A549 (cell line): Measurements from ENCODE around the gene DNMT1. TPM values are rescaled to one million over a fixed set of nuclear protein-coding genes. Genes with fewer than 3 reads are reported as not detected.

ENCODE experiments used
- ATAC-seq, 2 experiments: fragments of 200-7000 bp in 1 of 2; fragments of >200 bp in 1 of 2; cut with Nextera tagmentation in 1 of 2; cut with Tn5 transposase in 1 of 2; 3 replicates each; pipeline versions ENCODE4 v1.8.0 to v1.9.1; 2018 to 2020; ENCODE audit warnings: mild to moderate bottlenecking in 1 of 2, moderate library complexity in 1 of 2
- CTCF ChIA-PET: fragments of 300-600 bp; sonication (Branson Sonifier 250); formaldehyde crosslinking; extraction: SDS; loops from one replicate; lab custom pipeline; 2021; ENCODE audit warnings: antibody characterized with exemption, inconsistent platforms; lab: Yijun Ruan, JAX
- POLR2A ChIA-PET: fragments of 350-600 bp; formaldehyde crosslinking; extraction: SDS; loops from one replicate; lab custom pipeline; 2021; ENCODE audit warnings: antibody characterized with exemption, inconsistent platforms; lab: Yijun Ruan, JAX
- DNase-seq, 2 experiments: peaks; one replicate each; pipeline versions ENCODE4 v3.0.0 to v3.0.0-alpha.2; 2011 to 2016; ENCODE audit warnings: low read depth in 1 of 2, low spot score in 1 of 2
- FAIRE-seq: peaks from 2 replicates; lab custom pipeline; 2011; peaks lifted over from hg19 to GRCh38; lab: Jason Lieb, UNC
- H3K27ac ChIP-seq, 2 experiments: fragments of >200 bp; sonication (Bioruptor Twin); formaldehyde crosslinking; 3 replicates each; pipeline ENCODE4 v1.5.1; 2016 to 2017
- H3K4me1 ChIP-seq: fragments of >200 bp; sonication (Bioruptor Twin); formaldehyde crosslinking; 3 replicates; pipeline ENCODE4 v1.6.1; 2016
- H3K4me2 ChIP-seq: fragments of >200 bp; sonication (Bioruptor Twin); formaldehyde crosslinking; 3 replicates; pipeline ENCODE4 v1.6.1; 2016
- H3K4me3 ChIP-seq: fragments of >200 bp; sonication (Bioruptor Twin); formaldehyde crosslinking; 3 replicates; pipeline ENCODE4 v1.5.1; 2016
- H3K9me3 ChIP-seq: fragments of >200 bp; sonication (Bioruptor Twin); formaldehyde crosslinking; 3 replicates; pipeline ENCODE4 v1.6.1; 2016
- BCL3 ChIP-seq: fragments of >200 bp; sonication (Bioruptor Twin); formaldehyde crosslinking; IDR thresholded peaks from 3 replicates; pipeline ENCODE4 v1.6.1; 2016
- CBX8 ChIP-seq: fragments of 200-600 bp; sonication (generic); IDR thresholded peaks from 2 replicates; pipeline ENCODE4 v1.6.1; 2016
- CHD2 ChIP-seq: fragments of 150-350 bp; IDR thresholded peaks from 2 replicates; pipeline ENCODE4 v1.6.1; 2014; ENCODE audit warnings: low read length; ENCODE audit not compliant: partially characterized antibody
- CTCF ChIP-seq: fragments of >200 bp; sonication (Bioruptor Twin); formaldehyde crosslinking; IDR thresholded peaks from 3 replicates; pipeline ENCODE4 v1.5.1; 2016
- E2F6 ChIP-seq: IDR thresholded peaks from 2 replicates; pipeline ENCODE4 v1.6.1; 2012; ENCODE audit warnings: low read depth, borderline replicate concordance
- EHMT2 ChIP-seq: fragments of 200-600 bp; sonication (generic); IDR thresholded peaks from 2 replicates; pipeline ENCODE4 v1.6.1; 2016; ENCODE audit warnings: antibody characterized with exemption, low read depth, mild to moderate bottlenecking, moderate library complexity
- ELK1 ChIP-seq: fragments of 150-350 bp; IDR thresholded peaks from 2 replicates; pipeline ENCODE4 v1.6.1; 2014; ENCODE audit warnings: low read depth, mild to moderate bottlenecking, low read length
- ESRRA ChIP-seq: fragments of 150-350 bp; IDR thresholded peaks from 2 replicates; pipeline ENCODE4 v1.6.1; 2014; ENCODE audit warnings: mild to moderate bottlenecking, low read length, borderline replicate concordance
- FOSB ChIP-seq: fragments of 250-450 bp; sonication (Bioruptor Pico); IDR thresholded peaks from 2 replicates; pipeline ENCODE4 v1.5.0; 2020; ENCODE audit warnings: mild to moderate bottlenecking, moderate library complexity
- FOXS1 ChIP-seq: fragments of 250-450 bp; sonication (Bioruptor Pico); IDR thresholded peaks from 2 replicates; pipeline ENCODE4 v1.5.0; 2020; ENCODE audit warnings: mild to moderate bottlenecking, moderate library complexity
- HDAC2 ChIP-seq: fragments of 200-600 bp; sonication (generic); IDR thresholded peaks from 2 replicates; pipeline ENCODE4 v1.6.1; 2016
- HEYL ChIP-seq: fragments of 250-450 bp; sonication (Bioruptor Pico); IDR thresholded peaks from 2 replicates; pipeline ENCODE4 v1.8.0; 2021; ENCODE audit warnings: mild to moderate bottlenecking, moderate library complexity
- HOXB5 ChIP-seq: fragments of 250-450 bp; sonication (Bioruptor Pico); IDR thresholded peaks from 2 replicates; pipeline ENCODE4 v1.5.0; 2020; ENCODE audit warnings: mild to moderate bottlenecking, moderate library complexity
- MAZ ChIP-seq: fragments of 150-350 bp; IDR thresholded peaks from 2 replicates; pipeline ENCODE4 v1.6.1; 2014; ENCODE audit warnings: antibody characterized with exemption, low read depth, low read length, borderline replicate concordance
- MYC ChIP-seq: IDR thresholded peaks from 2 replicates; pipeline ENCODE4 v1.6.1; 2012; ENCODE audit warnings: mild to moderate bottlenecking, inconsistent platforms, low read length, improper control_type of control experiment, borderline replicate concordance
- NPAS2 ChIP-seq: fragments of 250-450 bp; sonication (Bioruptor Pico); IDR thresholded peaks from 2 replicates; pipeline ENCODE4 v1.8.0; 2022; ENCODE audit warnings: mild to moderate bottlenecking, moderate library complexity, borderline replicate concordance
- PBX3 ChIP-seq: IDR thresholded peaks from 2 replicates; pipeline ENCODE4 v1.6.1; 2012
- RARB ChIP-seq: fragments of 250-450 bp; sonication (Bioruptor Pico); IDR thresholded peaks from 2 replicates; pipeline ENCODE4 v1.8.0; 2021; ENCODE audit warnings: mild to moderate bottlenecking, moderate library complexity
- RCOR1 ChIP-seq: fragments of 150-350 bp; IDR thresholded peaks from 2 replicates; pipeline ENCODE4 v1.6.1; 2014; ENCODE audit warnings: antibody characterized with exemption, low read length, low read depth
- RFX5 ChIP-seq: fragments of 450-650 bp; IDR thresholded peaks from 2 replicates; pipeline ENCODE4 v1.7.1; 2014; ENCODE audit warnings: antibody characterized with exemption, mild to moderate bottlenecking, moderate library complexity
- SMC3 ChIP-seq: fragments of >200 bp; sonication (Bioruptor Twin); formaldehyde crosslinking; IDR thresholded peaks from 3 replicates; pipeline ENCODE4 v1.6.1; 2018; ENCODE audit warnings: inconsistent platforms
- TFCP2L1 ChIP-seq: fragments of 250-450 bp; sonication (Bioruptor Pico); IDR thresholded peaks from 2 replicates; pipeline ENCODE4 v1.5.0; 2021; ENCODE audit warnings: mild to moderate bottlenecking
- USF2 ChIP-seq: fragments of 450-650 bp; IDR thresholded peaks from 2 replicates; pipeline ENCODE4 v1.6.1; 2014; ENCODE audit warnings: antibody characterized with exemption
- ZC3H11A ChIP-seq: fragments of 450-650 bp; IDR thresholded peaks from 2 replicates; pipeline ENCODE4 v1.6.1; 2014; ENCODE audit warnings: antibody characterized with exemption, mild to moderate bottlenecking
- ZNF302 ChIP-seq: fragments of 250-450 bp; sonication (Bioruptor Pico); IDR thresholded peaks from 2 replicates; pipeline ENCODE4 v1.9.0; 2021; ENCODE audit warnings: inconsistent platforms, mild to moderate bottlenecking, moderate library complexity
- ZSCAN20 ChIP-seq: fragments of 250-450 bp; sonication (Bioruptor Pico); IDR thresholded peaks from 2 replicates; pipeline ENCODE4 v1.8.0; 2022; ENCODE audit warnings: mild to moderate bottlenecking, moderate library complexity
- WGBS: methylation state at CpG from one replicate; pipeline ENCODE4 v1.1.6; 2017; ENCODE audit errors: missing lambda C conversion rate; 5-methylcytosine and 5-hydroxymethylcytosine counted together
- polyA plus RNA-seq, 4 experiments: library from polyadenylated mRNA; depleted of rRNA in 3 of 4; stranded (reverse); fragments of >200 nt; fragmentation: RNase III in 1 of 4; extraction: RNeasy Plus Mini Kit Qiagen cat#74134 plus additional on column Dnase treatment in 1 of 4; gene quantifications; 2 replicates in 3 of 4; 3 replicates in 1 of 4; pipeline ENCODE4 v1.2.3, GENCODE V29; 2011 to 2017

DNMT1 gene
- polyA plus RNA-seq, 2 of the 4 experiments (the other 2 are of a cell fraction), result 85.2 to 86.2 TPM

- no peaks in the 10 kb centered on the region for H3K4me1 ChIP-seq
- TF ChIP-seq MYC (no peak), SMC3 (no peak), RCOR1 (no peak), BCL3 (no peak), ZNF302 (CRISPR knock-in tag) (no peak), RARB (CRISPR knock-in tag) (no peak), NPAS2 (CRISPR knock-in tag) (no peak), MAZ (no peak), PBX3 (no peak), CTCF (no peak), HOXB5 (CRISPR knock-in tag) (no peak), EHMT2 (no peak), E2F6 (no peak), HDAC2 (no peak), HEYL (CRISPR knock-in tag) (no peak), CHD2 (no peak), RFX5 (no peak)
- H3K4me3 ChIP-seq, result no peak overlapping the region
- H3K9me3 ChIP-seq, result no peaks in the 10 kb centered on the region
- no peak overlapping the region for H3K27ac ChIP-seq
- ChIA-PET CTCF (no interaction called here), POLR2A (no interaction called here)
- no peak overlapping the region for H3K4me2 ChIP-seq
- WGBS, result 72% methylated on average over 4 of the region's 8 CpGs
- DNase-seq (no peak), FAIRE-seq (no peak), ATAC-seq (no peak)
Measured at GRCh38 chr19:10158071-10158470, 36.7 kb downstream of the DNMT1 start.

GRCh38 chr19:10155839-10156238 lies 38.9 kb downstream of the DNMT1 start:
- no peak for TF ChIP-seq ZC3H11A
- TF ChIP-seq ESRRA, result no peak
- no peak for TF ChIP-seq HEYL (CRISPR knock-in tag)
- TF ChIP-seq FOSB (CRISPR knock-in tag), result no peak
- TF ChIP-seq HOXB5 (CRISPR knock-in tag), result no peak
- TF ChIP-seq FOXS1 (CRISPR knock-in tag), result no peak
- TF ChIP-seq ZSCAN20, result no peak
- no peak for TF ChIP-seq USF2
- TF ChIP-seq ZNF302 (CRISPR knock-in tag), result no peak
- no peak for TF ChIP-seq TFCP2L1 (CRISPR knock-in tag)
- TF ChIP-seq RCOR1, result no peak
- TF ChIP-seq NPAS2 (CRISPR knock-in tag), result no peak
- no peak for TF ChIP-seq ELK1
- TF ChIP-seq CBX8, result no peak
- Histone ChIP-seq H3K4me1 (no peaks in the 10 kb centered on the region), H3K9me3 (no peaks in the 10 kb centered on the region), H3K4me3 (no peak overlapping the region), H3K27ac (no peak overlapping the region), H3K4me2 (no peak overlapping the region)
- POLR2A ChIA-PET, result no interaction called here
- CTCF ChIA-PET, result no interaction called here
- 98% methylated on average over 4 of the region's 4 CpGs for WGBS
- DNase-seq (no peak), FAIRE-seq (no peak), ATAC-seq (no peak)
